Fibroblast of lung (primary cell): Measurements from ENCODE around the gene CACNG3. TPM values are rescaled to one million over a fixed set of nuclear protein-coding genes. Genes with fewer than 3 reads are reported as not detected.

Source experiments
- DNase-seq, 2 donors: peaks; one replicate each; pipeline versions ENCODE4 v3.0.0 to v3.0.0-alpha.2; 2010; ENCODE audit warnings: low read depth in 2 of 2
- H2AFZ ChIP-seq: 2 replicates; pipeline ENCODE4 v1.5.1; 2012; ENCODE audit warnings: low read length, control low read depth, inconsistent platforms
- H3K27ac ChIP-seq: 2 replicates; pipeline ENCODE4 v1.5.1; 2011; ENCODE audit warnings: low read length, control low read depth; ENCODE audit not compliant: insufficient read depth
- H3K27me3 ChIP-seq: 2 replicates; pipeline ENCODE4 v1.5.1; 2011; ENCODE audit warnings: mild to moderate bottlenecking, low read length; ENCODE audit not compliant: control insufficient read depth, insufficient read depth
- H3K36me3 ChIP-seq: 2 replicates; pipeline ENCODE4 v1.5.1; 2011; ENCODE audit warnings: low read length; ENCODE audit not compliant: control insufficient read depth, insufficient read depth
- H3K4me1 ChIP-seq: 2 replicates; pipeline ENCODE4 v1.5.1; 2011; ENCODE audit warnings: low read length; ENCODE audit not compliant: control insufficient read depth, insufficient read depth; ENCODE audit errors: extremely low read depth
- H3K4me2 ChIP-seq: 2 replicates; pipeline ENCODE4 v1.5.1; 2011; ENCODE audit warnings: low read length, control low read depth; ENCODE audit not compliant: insufficient read depth; ENCODE audit errors: extremely low read depth
- H3K4me3 ChIP-seq, 4 experiments: fragments of 200-600 bp in 1 of 4; sonication (generic) in 1 of 4; replicated peaks in 1 of 4; 2 replicates each; pipeline ENCODE4 v1.5.1; 2011 to 2016; ENCODE audit warnings: low read length in 4 of 4, low read depth in 3 of 4, mild to moderate bottlenecking in 3 of 4, control low read depth in 2 of 4, inconsistent platforms in 1 of 4, mixed read lengths in 1 of 4; ENCODE audit not compliant: insufficient read depth in 1 of 4; ENCODE audit errors: control extremely low read depth in 1 of 4
- H3K79me2 ChIP-seq: 2 replicates; pipeline ENCODE4 v1.5.1; 2012; ENCODE audit warnings: mild to moderate bottlenecking, low read length, inconsistent platforms; ENCODE audit not compliant: control insufficient read depth, insufficient read depth
- H3K9ac ChIP-seq: 2 replicates; pipeline ENCODE4 v1.5.1; 2011; ENCODE audit warnings: mild to moderate bottlenecking, low read length, control low read depth; ENCODE audit not compliant: insufficient read depth
- H3K9me3 ChIP-seq: 2 replicates; pipeline ENCODE4 v1.5.1; 2012; ENCODE audit warnings: low read depth, low read length; ENCODE audit not compliant: control insufficient read depth, insufficient read depth
- H4K20me1 ChIP-seq: 2 replicates; pipeline ENCODE4 v1.5.1; 2011; ENCODE audit warnings: low read length; ENCODE audit not compliant: control insufficient read depth, insufficient read depth; ENCODE audit errors: extremely low read depth
- EZH2 ChIP-seq: IDR thresholded peaks from 2 replicates; pipeline ENCODE4 v1.5.1; 2012; ENCODE audit warnings: low read length, control low read depth, mild to moderate bottlenecking; ENCODE audit errors: missing control alignments
- polyA plus RNA-seq, 2 donors: library from polyadenylated mRNA; depleted of rRNA in 1 of 2; stranded (reverse) in 1 of 2; unstranded in 1 of 2; fragments of >200 nt; gene quantifications; 2 replicates each; pipeline ENCODE4 v1.2.1, GENCODE V29; 2011 to 2012; ENCODE audit warnings: missing spikeins in 1 of 2
- total RNA-seq: library from RNA; depleted of rRNA; stranded (reverse); fragments of >200 nt; gene quantifications from 2 replicates; pipeline ENCODE4 v1.2.1, GENCODE V29; 2014
- TF ChIP-seq, protein P1 (sequence below), 2 donors: IDR thresholded peaks in 1 of 2; conservative IDR thresholded peaks in 1 of 2; 1 replicate in 1 of 2; 2 replicates in 1 of 2; pipeline ENCODE4 v1.5.1; 2011 to 2012; ENCODE audit warnings: low read length in 2 of 2, control low read depth in 1 of 2, inconsistent platforms in 1 of 2, low read depth in 1 of 2, mild to moderate bottlenecking in 1 of 2

The CACNG3 gene
- total and polyA plus RNA-seq, 2 donors (not counting 1 experiment from before 2014, with no cell fraction given), result not detected

- no peak overlapping the region for H3K27ac ChIP-seq
- no peaks in the 10 kb centered on the region for H3K4me1 ChIP-seq
- no peaks in the 10 kb centered on the region for H3K79me2 ChIP-seq
- no peaks in the 10 kb centered on the region for H3K9me3 ChIP-seq
- H3K4me3 ChIP-seq, result no peak overlapping the region
- no peaks in the 10 kb centered on the region for H3K36me3 ChIP-seq
- no peak overlapping the region for H3K4me2 ChIP-seq
- no peak for DNase-seq
- no peak overlapping the region for H2AFZ ChIP-seq
- no peaks in the 10 kb centered on the region for H3K27me3 ChIP-seq
- H4K20me1 ChIP-seq, result no peaks in the 10 kb centered on the region
- H3K9ac ChIP-seq, result no peak overlapping the region
- TF ChIP-seq, protein P1, sequence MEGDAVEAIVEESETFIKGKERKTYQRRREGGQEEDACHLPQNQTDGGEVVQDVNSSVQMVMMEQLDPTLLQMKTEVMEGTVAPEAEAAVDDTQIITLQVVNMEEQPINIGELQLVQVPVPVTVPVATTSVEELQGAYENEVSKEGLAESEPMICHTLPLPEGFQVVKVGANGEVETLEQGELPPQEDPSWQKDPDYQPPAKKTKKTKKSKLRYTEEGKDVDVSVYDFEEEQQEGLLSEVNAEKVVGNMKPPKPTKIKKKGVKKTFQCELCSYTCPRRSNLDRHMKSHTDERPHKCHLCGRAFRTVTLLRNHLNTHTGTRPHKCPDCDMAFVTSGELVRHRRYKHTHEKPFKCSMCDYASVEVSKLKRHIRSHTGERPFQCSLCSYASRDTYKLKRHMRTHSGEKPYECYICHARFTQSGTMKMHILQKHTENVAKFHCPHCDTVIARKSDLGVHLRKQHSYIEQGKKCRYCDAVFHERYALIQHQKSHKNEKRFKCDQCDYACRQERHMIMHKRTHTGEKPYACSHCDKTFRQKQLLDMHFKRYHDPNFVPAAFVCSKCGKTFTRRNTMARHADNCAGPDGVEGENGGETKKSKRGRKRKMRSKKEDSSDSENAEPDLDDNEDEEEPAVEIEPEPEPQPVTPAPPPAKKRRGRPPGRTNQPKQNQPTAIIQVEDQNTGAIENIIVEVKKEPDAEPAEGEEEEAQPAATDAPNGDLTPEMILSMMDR (conservative IDR thresholded peaks at IDR 0.05 in 1 of 2, IDR thresholded peaks at IDR 0.05 in 1 of 2; ENCODE audit: low read depth in 1 of 2, low read length in 2 of 2), result no peak
- TF ChIP-seq EZH2, result no peak
Measured at GRCh38 chr16:24324421-24324820, 68.3 kb downstream of the CACNG3 start.

GRCh38 chr16:24328835-24329452 lies 72.8 kb downstream of the CACNG3 start:
- Histone ChIP-seq H3K27me3 (no peaks in the 10 kb centered on the region), H3K79me2 (no peaks in the 10 kb centered on the region), H3K9me3 (no peaks in the 10 kb centered on the region), H3K36me3 (no peaks in the 10 kb centered on the region), H4K20me1 (no peaks in the 10 kb centered on the region), H3K4me1 (no peaks in the 10 kb centered on the region), H3K4me2 (no peak overlapping the region), H3K9ac (no peak overlapping the region), H3K4me3 (no peak overlapping the region), H3K27ac (no peak overlapping the region), H2AFZ (no peak overlapping the region)
- TF ChIP-seq, protein P1 (conservative IDR thresholded peaks at IDR 0.05 in 1 of 2, IDR thresholded peaks at IDR 0.05 in 1 of 2; ENCODE audit: low read depth in 1 of 2, low read length in 2 of 2), result no peak
- TF ChIP-seq EZH2, result no peak
- DNase-seq, result no peak

DNA sequence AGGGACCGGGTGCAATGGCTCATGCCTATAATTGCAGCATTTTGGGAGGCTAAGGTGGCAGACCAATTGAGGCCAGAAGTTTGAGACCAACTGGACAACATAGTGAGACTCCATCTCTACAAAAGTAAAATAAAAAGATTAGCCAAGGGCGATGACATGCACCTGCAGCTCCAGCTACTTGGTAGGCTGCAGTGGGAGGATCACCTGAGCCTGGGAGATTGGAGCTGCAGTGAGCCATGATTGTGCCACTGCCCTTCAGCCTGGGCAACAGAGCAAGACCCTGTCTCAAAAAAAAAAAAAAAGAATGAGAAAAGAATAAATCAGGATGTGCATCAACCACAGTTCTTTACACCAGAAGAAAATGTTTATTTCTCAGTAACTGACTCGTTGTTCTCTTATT lies 76.0 kb downstream of the CACNG3 start:
- no peaks in the 10 kb centered on the region for H3K79me2 ChIP-seq

More for the DNA sequence above, 76.0 kb downstream of the CACNG3 start:
- no peak overlapping the region for H3K4me3 ChIP-seq
- no peak overlapping the region for H2AFZ ChIP-seq
- no peaks in the 10 kb centered on the region for H4K20me1 ChIP-seq
- no peaks in the 10 kb centered on the region for H3K27me3 ChIP-seq
- H3K4me2 ChIP-seq, result no peak overlapping the region
- no peak for TF ChIP-seq EZH2
- TF ChIP-seq, protein P1 (conservative IDR thresholded peaks at IDR 0.05 in 1 of 2, IDR thresholded peaks at IDR 0.05 in 1 of 2; ENCODE audit: low read depth in 1 of 2, low read length in 2 of 2), result no peak
- no peaks in the 10 kb centered on the region for H3K9me3 ChIP-seq
- DNase-seq, result no peak
- no peak overlapping the region for H3K9ac ChIP-seq
- no peaks in the 10 kb centered on the region for H3K4me1 ChIP-seq
- H3K36me3 ChIP-seq, result no peaks in the 10 kb centered on the region
- no peak overlapping the region for H3K27ac ChIP-seq
